Glutamatergic neuron (in vitro differentiated cells): ENCODE data around the gene THAP3. TPM values are rescaled to one million over a fixed set of nuclear protein-coding genes. Genes with fewer than 3 reads are reported as not detected.

Experiments used
- DNase-seq: peaks from one replicate; pipeline ENCODE4 v3.0.0; 2022
- H3K27ac Mint-ChIP-seq: one replicate; pipeline ENCODE4 v1.8.0; 2020; ENCODE audit warnings: mild to moderate bottlenecking, mixed read lengths, inconsistent platforms; ENCODE audit not compliant: unreplicated experiment
- H3K27me3 Mint-ChIP-seq: one replicate; pipeline ENCODE4 v1.8.0; 2020; ENCODE audit warnings: mild to moderate bottlenecking, moderate library complexity, mixed read lengths, inconsistent platforms; ENCODE audit not compliant: unreplicated experiment
- H3K36me3 Mint-ChIP-seq: one replicate; pipeline ENCODE4 v1.8.0; 2020; ENCODE audit warnings: mild to moderate bottlenecking, mixed read lengths, inconsistent platforms; ENCODE audit not compliant: unreplicated experiment
- H3K4me1 Mint-ChIP-seq: one replicate; pipeline ENCODE4 v1.8.0; 2020; ENCODE audit warnings: mild to moderate bottlenecking, low read depth, mixed read lengths, inconsistent platforms; ENCODE audit not compliant: unreplicated experiment
- H3K4me3 Mint-ChIP-seq: one replicate; pipeline ENCODE4 v1.8.0; 2020; ENCODE audit warnings: mild to moderate bottlenecking, mixed read lengths, inconsistent platforms; ENCODE audit not compliant: unreplicated experiment
- H3K9me3 Mint-ChIP-seq: one replicate; pipeline ENCODE4 v1.8.0; 2020; ENCODE audit warnings: mild to moderate bottlenecking, moderate library complexity, mixed read lengths, inconsistent platforms; ENCODE audit not compliant: unreplicated experiment
- total RNA-seq: library from RNA; stranded (reverse); fragmentation: NEBNext Ultra II Directional; extraction: Animal tissue kit (Norgen Biotek cat#: 25700); gene quantifications from one replicate; pipeline ENCODE4 v1.2.1, GENCODE V29; 2021; ENCODE audit not compliant: unreplicated experiment
- TF ChIP-seq, protein P1 (sequence below): fragments of 200-600 bp; sonication (generic); IDR thresholded peaks from one replicate; pipeline ENCODE4 v1.5.0; 2021; ENCODE audit not compliant: partially characterized antibody, unreplicated experiment

THAP3 gene
- total RNA-seq, 1 donor from 2014 or later = 30.2 TPM

DNA sequence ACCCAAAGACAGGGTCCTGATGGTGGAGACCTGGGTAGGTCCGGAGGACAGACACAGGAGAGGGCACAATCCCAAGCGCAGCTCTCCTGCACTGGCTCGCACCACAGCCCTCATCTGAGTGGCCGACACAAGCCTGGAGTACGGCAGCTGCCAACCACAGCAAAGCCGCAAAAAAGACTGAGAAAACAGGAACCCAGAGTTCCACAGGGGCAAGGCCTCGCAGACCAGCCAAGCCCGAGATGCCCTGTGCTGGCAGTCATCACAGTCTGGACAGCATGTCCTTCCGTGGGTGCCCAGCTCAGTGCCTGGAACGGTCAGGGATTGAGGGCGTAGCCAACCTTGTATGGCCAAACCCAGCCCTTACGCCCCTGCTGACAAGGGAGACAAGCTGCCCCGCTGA lies 33.4 kb upstream of the THAP3 start:
- no peaks in the 10 kb centered on the region for H3K36me3 Mint-ChIP-seq
- TF ChIP-seq, protein P1, sequence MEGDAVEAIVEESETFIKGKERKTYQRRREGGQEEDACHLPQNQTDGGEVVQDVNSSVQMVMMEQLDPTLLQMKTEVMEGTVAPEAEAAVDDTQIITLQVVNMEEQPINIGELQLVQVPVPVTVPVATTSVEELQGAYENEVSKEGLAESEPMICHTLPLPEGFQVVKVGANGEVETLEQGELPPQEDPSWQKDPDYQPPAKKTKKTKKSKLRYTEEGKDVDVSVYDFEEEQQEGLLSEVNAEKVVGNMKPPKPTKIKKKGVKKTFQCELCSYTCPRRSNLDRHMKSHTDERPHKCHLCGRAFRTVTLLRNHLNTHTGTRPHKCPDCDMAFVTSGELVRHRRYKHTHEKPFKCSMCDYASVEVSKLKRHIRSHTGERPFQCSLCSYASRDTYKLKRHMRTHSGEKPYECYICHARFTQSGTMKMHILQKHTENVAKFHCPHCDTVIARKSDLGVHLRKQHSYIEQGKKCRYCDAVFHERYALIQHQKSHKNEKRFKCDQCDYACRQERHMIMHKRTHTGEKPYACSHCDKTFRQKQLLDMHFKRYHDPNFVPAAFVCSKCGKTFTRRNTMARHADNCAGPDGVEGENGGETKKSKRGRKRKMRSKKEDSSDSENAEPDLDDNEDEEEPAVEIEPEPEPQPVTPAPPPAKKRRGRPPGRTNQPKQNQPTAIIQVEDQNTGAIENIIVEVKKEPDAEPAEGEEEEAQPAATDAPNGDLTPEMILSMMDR = no peak

GRCh38 chr1:6591644-6592043 lies 33.0 kb upstream of the THAP3 start:
- Mint-ChIP-seq H3K27ac (no peak overlapping the region), H3K4me1 (peaks cover 2% of the 10 kb centered on the region), H3K36me3 (no peaks in the 10 kb centered on the region), H3K4me3 (peak overlapping the region; percentile 30), H3K9me3 (peaks cover 3% of the 10 kb centered on the region), H3K27me3 (peaks cover 6% of the 10 kb centered on the region)
- TF ChIP-seq, protein P1 = no peak
- no peak for DNase-seq

More for the DNA sequence above, 33.4 kb upstream of the THAP3 start:
- Mint-ChIP-seq H3K9me3 (peaks cover 3% of the 10 kb centered on the region), H3K27ac (no peak overlapping the region), H3K4me3 (no peak overlapping the region), H3K27me3 (peaks cover 6% of the 10 kb centered on the region), H3K4me1 (peaks cover 2% of the 10 kb centered on the region)
- no peak for DNase-seq

DNA sequence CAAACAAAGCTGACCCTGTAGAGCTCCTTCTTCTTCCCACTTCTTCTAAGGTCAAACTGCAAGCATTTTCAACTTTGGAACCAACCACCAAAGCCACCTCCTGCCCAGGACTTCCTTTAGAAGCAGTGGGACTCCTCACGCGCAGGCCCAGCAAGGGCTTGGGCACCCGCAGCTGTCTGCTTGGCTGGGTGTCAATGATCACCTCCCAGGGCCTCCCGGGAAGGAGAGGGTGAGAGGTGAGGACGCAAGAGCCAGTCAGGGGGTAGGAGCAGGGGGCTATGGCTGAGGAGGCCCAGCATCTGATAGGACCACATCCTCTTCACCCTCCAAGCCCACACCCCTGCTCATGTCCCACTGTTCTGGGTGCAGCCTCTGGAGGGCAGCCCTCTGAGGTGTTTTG lies 32.2 kb upstream of the THAP3 start:
- Mint-ChIP-seq H3K36me3 (no peaks in the 10 kb centered on the region), H3K4me1 (peaks cover 2% of the 10 kb centered on the region), H3K4me3 (no peak overlapping the region), H3K27me3 (peaks cover 6% of the 10 kb centered on the region), H3K27ac (no peak overlapping the region), H3K9me3 (peaks cover 3% of the 10 kb centered on the region)
- TF ChIP-seq, protein P1 = no peak
- DNase-seq = no peak

GRCh38 chr1:6592865-6593593 lies 31.6 kb upstream of the THAP3 start:
- H3K27me3 Mint-ChIP-seq = peaks cover 4% of the 10 kb centered on the region
- H3K9me3 Mint-ChIP-seq = peaks cover 3% of the 10 kb centered on the region
- no peaks in the 10 kb centered on the region for H3K36me3 Mint-ChIP-seq
- H3K4me1 Mint-ChIP-seq = peaks cover 2% of the 10 kb centered on the region
- no peak overlapping the region for H3K4me3 Mint-ChIP-seq
- DNase-seq = no peak
- no peak overlapping the region for H3K27ac Mint-ChIP-seq
- TF ChIP-seq, protein P1 = no peak

DNA sequence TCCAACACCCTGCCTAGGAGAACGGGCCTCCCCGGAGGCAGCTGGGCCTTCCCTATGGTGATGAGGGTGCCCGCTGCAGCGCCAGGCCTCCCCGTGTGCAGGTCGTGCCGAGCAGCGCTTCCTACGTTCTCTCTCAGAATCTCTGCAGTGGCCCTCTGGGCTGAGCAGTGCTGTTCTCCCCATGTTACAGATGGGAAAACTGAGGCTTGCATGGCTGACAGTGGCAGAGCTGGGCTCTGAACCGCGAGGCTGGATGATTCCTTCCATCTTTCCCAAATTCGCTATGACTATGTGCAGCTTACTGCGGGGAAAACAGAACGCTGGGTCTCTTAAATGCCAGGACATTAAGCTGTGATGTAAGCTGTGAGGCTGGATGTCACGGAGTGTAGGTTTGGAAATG lies 30.9 kb upstream of the THAP3 start:
- TF ChIP-seq, protein P1 = no peak
- Mint-ChIP-seq H3K4me1 (peaks cover 2% of the 10 kb centered on the region), H3K9me3 (peaks cover 3% of the 10 kb centered on the region), H3K27ac (no peak overlapping the region), H3K27me3 (peaks cover 4% of the 10 kb centered on the region), H3K36me3 (no peaks in the 10 kb centered on the region), H3K4me3 (no peak overlapping the region)
- no peak for DNase-seq
